GM21528 (cell line): ENCODE data around the gene GPR31.

Experiments used
- ATAC-seq: cut with Tn5 transposase; IDR thresholded peaks from one replicate; pipeline ENCODE4 v1.9.1; 2021; ENCODE audit warnings: mild to moderate bottlenecking, moderate library complexity; ENCODE audit not compliant: unreplicated experiment, low FRiP score

GPR31 gene

GRCh38 chr6:167141667-167142432 lies 15.9 kb downstream of the GPR31 start:
- ATAC-seq = no peak

GRCh38 chr6:167140589-167141474 lies 16.9 kb downstream of the GPR31 start:
- ATAC-seq = no peak

- no peak for ATAC-seq
Measured at GRCh38 chr6:167139761-167140160, 18.0 kb downstream of the GPR31 start.

- no peak for ATAC-seq
Measured at GRCh38 chr6:167137881-167138280, 19.9 kb downstream of the GPR31 start.

GRCh38 chr6:167137081-167137480 lies 20.7 kb downstream of the GPR31 start:
- ATAC-seq = no peak

DNA sequence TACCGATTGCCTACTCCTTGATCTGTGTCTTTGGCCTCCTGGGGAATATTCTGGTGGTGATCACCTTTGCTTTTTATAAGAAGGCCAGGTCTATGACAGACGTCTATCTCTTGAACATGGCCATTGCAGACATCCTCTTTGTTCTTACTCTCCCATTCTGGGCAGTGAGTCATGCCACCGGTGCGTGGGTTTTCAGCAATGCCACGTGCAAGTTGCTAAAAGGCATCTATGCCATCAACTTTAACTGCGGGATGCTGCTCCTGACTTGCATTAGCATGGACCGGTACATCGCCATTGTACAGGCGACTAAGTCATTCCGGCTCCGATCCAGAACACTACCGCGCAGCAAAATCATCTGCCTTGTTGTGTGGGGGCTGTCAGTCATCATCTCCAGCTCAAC lies 21.4 kb downstream of the GPR31 start:
- ATAC-seq = no peak

GRCh38 chr6:167134448-167135328 lies 23.1 kb downstream of the GPR31 start:
- ATAC-seq = no peak

- ATAC-seq = no peak
Measured at GRCh38 chr6:167130712-167131684, 26.8 kb downstream of the GPR31 start.

- no peak for ATAC-seq
Measured at GRCh38 chr6:167130008-167130677, 27.6 kb downstream of the GPR31 start.

GRCh38 chr6:167129562-167129961 lies 28.2 kb downstream of the GPR31 start:
- ATAC-seq = no peak

GRCh38 chr6:167129159-167129558 lies 28.6 kb downstream of the GPR31 start:
- no peak for ATAC-seq

DNA sequence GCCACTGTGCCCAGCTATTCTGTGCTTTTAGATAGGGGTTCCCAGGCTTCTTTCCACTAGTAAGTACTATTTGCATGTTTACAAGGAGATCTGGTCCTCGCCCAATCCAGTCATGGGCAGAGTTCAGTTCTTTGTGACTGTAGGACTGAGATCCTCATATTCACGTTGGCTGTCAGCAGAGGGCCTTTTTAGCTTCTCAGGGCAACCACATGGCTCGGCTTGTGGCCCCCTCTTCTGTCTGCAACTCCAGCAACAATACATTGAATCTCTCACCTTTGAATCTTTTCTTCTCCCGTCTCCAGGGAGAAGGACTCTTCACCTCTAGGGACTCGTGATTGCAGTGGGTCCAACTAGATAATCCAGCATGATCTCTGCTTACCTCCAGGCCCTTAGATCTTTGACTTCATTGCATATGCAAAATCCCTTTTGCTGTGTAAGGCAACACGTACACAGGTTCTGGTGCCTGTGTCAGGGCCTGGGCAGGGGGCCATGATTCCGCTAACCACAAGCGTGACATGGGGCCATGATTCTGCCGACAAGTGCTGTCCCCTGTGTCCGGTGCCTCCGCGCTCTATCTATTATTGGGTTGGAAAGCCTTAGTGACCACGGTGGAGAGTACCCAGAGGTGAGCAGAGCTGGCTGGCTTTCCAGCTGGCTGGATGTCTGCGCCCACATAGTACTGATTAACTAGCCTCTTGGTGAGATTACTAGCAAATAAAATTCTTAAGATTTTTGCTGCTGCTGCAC lies 29.8 kb downstream of the GPR31 start:
- ATAC-seq = no peak

GRCh38 chr6:167125855-167126349 lies 31.9 kb downstream of the GPR31 start:
- no peak for ATAC-seq

DNA sequence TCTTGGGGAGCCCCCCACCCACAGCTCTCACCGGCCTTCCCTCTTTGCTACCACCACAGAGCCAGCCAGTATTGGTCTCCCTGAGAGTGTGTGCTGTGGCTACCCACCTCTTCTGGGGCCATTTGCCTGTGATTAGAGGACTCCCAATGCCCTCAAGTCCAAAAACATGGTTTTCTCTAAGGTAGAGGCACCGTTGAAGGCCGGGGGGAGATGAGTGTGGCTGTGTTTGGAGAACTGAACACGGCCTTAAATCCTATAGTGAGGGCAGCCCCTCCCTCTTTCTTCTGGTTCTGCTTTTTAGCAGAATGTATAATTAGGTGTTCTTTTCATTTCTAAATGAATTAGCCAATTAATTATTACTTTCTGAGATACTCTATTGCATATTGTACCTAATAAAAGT lies 32.4 kb downstream of the GPR31 start:
- no peak for ATAC-seq

- ATAC-seq = no peak
Measured at GRCh38 chr6:167124753-167125152, 33.0 kb downstream of the GPR31 start.

DNA sequence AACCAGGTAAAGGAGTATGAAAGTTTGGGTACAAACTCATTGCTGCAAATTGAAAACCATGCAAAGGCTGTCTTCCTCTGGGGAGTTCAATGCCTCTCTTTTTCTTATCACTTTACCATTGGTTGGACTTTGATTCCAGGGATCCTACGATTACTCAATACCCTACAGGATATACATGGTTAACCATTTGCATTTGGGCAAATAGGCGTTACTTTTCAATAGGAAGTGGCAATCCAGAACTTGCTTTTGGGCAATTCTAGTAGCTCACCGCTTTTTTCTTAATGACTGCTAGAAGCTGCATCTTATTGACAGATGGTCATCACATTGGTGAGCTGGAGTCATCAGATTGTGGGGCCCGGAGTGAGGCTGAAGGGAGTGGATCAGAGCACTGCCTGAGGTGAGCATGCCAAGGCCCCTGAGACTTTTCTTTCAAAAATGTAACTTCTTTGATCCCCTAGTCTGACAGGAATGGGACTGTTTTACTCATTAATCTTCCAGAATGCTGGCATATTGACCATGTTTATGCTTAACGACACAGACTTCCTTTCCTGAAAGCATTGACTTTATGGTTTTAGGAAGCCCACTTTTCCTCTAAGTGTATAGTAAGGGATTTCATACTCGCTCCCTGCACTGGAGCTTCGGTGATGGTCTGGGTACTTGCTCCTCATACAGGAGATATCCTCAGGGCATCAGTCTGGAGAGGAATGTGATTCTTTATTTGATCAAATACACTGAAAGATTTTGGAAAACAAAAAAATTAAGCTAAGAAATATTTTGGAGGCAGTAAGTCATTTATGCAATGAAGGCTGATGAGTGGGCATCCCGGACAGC lies 34.7 kb downstream of the GPR31 start, which contains the start of gene CCR6:
CCR6 (plus strand) TSS at position 270 of the 831 bp plus-strand sequence. CDS start 13,039 bp downstream, outside the sequence.
- no peak for ATAC-seq
